NCI-H748 treated with DMSO at 0.1 percent for 48 hours (cell line): ENCODE measurements around the gene HIC2.
"Not testable (repeated sequence)": the region's sequence is repeated elsewhere in the genome, so short reads cannot be mapped to it uniquely, and the experiment has no call there.

Experiments used
- DNase-seq: peaks from one replicate; lab custom pipeline; 2025; lab: John Stamatoyannopoulos, UW

The HIC2 gene

GRCh38 chr22:21493789-21494782 is 76.9 kb downstream of the HIC2 start:
- not testable (repeated sequence) for DNase-seq

- DNase-seq, result not testable (repeated sequence)
Measured at GRCh38 chr22:21497984-21498383, 80.8 kb downstream of the HIC2 start.

DNA sequence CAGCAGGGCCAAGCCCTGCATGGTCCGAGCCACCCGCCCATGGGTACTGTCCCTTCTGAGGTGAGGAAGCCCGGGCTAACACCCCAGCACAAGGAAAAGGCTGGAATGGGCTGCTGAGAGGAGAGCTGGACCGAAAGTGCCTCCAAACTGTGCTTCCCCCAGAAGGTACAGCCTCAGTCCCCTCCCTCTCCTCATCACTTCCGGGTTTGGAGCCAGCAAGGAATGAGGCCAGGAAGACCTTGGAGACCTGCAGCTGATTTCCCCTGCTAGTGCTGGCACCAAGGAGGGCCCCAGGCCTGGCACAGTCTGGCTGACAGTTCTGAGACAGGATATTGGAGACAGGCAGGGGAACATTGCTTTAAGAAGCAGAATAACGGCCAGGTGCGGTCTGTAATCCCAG is 81.3 kb downstream of the HIC2 start:
- not testable (repeated sequence) for DNase-seq

GRCh38 chr22:21499623-21500506 is 82.7 kb downstream of the HIC2 start:
- not testable (repeated sequence) for DNase-seq
